Esophagus muscularis mucosa (tissue), 3 donors: ENCODE data around the gene TSPAN11.

Source experiments
- POLR2AphosphoS5 ChIP-seq, 2 donors: sonication (generic); formaldehyde crosslinking; IDR thresholded peaks; one replicate each; pipeline ENCODE4 v1.6.1; 2017; ENCODE audit warnings: antibody characterized with exemption in 2 of 2
- TF ChIP-seq, protein P1 (sequence below), 3 experiments: fragments of 200-600 bp in 2 of 3; fragments of 450-650 bp in 1 of 3; sonication (generic) in 2 of 3; IDR thresholded peaks; one replicate each; pipeline ENCODE4 v1.5.1; 2017 to 2019; ENCODE audit warnings: antibody characterized with exemption in 3 of 3, mild to moderate bottlenecking in 2 of 3, moderate library complexity in 1 of 3

DNA sequence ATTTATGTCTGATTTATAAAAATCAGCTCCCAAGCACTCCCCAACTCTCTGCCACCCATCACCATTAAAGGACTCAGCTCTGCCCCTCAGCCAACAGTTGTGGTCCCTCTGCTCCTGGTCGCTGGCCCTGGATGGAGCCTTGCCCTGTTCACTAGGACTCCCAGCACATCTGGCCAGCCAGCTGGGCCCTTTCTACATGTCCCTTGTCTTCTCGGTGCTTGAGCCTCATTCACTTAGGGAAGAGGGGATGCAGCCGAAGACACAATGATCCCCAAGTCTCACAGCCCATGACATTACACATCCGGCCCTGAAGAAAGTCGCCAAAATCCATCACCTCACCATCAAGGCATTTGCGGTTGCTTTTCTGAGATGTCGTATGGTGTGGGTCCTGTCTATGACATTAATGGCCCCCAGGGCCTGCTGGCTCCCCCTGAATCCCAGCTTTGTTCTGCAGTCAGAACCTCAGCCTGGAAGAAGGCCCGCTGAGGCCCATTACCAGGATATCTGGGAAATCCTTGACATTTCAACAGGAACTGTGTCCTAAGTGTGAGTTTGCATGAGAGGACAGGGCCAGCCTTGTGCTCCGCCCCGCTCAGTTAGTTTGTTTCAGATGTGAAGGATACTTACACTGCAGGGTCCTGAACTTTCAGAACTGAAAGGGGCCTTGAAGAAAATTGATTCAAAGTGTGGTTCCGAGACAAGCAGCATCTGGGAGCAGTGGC is 19.1 kb downstream of the TSPAN11 start:
- TF ChIP-seq, protein P1, sequence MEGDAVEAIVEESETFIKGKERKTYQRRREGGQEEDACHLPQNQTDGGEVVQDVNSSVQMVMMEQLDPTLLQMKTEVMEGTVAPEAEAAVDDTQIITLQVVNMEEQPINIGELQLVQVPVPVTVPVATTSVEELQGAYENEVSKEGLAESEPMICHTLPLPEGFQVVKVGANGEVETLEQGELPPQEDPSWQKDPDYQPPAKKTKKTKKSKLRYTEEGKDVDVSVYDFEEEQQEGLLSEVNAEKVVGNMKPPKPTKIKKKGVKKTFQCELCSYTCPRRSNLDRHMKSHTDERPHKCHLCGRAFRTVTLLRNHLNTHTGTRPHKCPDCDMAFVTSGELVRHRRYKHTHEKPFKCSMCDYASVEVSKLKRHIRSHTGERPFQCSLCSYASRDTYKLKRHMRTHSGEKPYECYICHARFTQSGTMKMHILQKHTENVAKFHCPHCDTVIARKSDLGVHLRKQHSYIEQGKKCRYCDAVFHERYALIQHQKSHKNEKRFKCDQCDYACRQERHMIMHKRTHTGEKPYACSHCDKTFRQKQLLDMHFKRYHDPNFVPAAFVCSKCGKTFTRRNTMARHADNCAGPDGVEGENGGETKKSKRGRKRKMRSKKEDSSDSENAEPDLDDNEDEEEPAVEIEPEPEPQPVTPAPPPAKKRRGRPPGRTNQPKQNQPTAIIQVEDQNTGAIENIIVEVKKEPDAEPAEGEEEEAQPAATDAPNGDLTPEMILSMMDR (IDR thresholded peaks at IDR 0.05): no peak
- TF ChIP-seq POLR2AphosphoS5 (IDR thresholded peaks at IDR 0.05): no peak
